Islet of Langerhans (tissue), 1 donor: ENCODE results near the gene ABI1.

Experiments used
- FAIRE-seq: peaks from one replicate; lab custom pipeline; 2011; peaks lifted over from hg19 to GRCh38; lab: Jason Lieb, UNC

The ABI1 gene

GRCh38 chr10:26854524-26854923, 6.2 kb downstream of the ABI1 start:
- no peak for FAIRE-seq

- FAIRE-seq: no peak
Observed at GRCh38 chr10:26844396-26844975, 16.3 kb downstream of the ABI1 start.

- no peak for FAIRE-seq
Observed at GRCh38 chr10:26843736-26844135, 17.0 kb downstream of the ABI1 start.

GRCh38 chr10:26841733-26842317, 18.9 kb downstream of the ABI1 start:
- peak; percentile 9 for FAIRE-seq

- FAIRE-seq: no peak
Observed at GRCh38 chr10:26840938-26841732, 19.6 kb downstream of the ABI1 start.

- FAIRE-seq: no peak
Observed at GRCh38 chr10:26839966-26840627, 20.7 kb downstream of the ABI1 start.

- FAIRE-seq: no peak
Observed at GRCh38 chr10:26837139-26837538, 23.6 kb downstream of the ABI1 start.

GRCh38 chr10:26835025-26835424, 25.7 kb downstream of the ABI1 start:
- no peak for FAIRE-seq

GRCh38 chr10:26832960-26833359, 27.8 kb downstream of the ABI1 start:
- no peak for FAIRE-seq

GRCh38 chr10:26831936-26832335, 28.8 kb downstream of the ABI1 start:
- no peak for FAIRE-seq

- FAIRE-seq: no peak
Observed at GRCh38 chr10:26829810-26830515, 30.8 kb downstream of the ABI1 start.

GRCh38 chr10:26824015-26824690, 36.6 kb downstream of the ABI1 start:
- FAIRE-seq: no peak

- FAIRE-seq: no peak
Observed at GRCh38 chr10:26821699-26822570, 38.8 kb downstream of the ABI1 start.

GRCh38 chr10:26815500-26815899, 45.3 kb downstream of the ABI1 start:
- FAIRE-seq: no peak

GRCh38 chr10:26810435-26811026, 50.2 kb downstream of the ABI1 start:
- FAIRE-seq: no peak

GRCh38 chr10:26809973-26810372, 50.8 kb downstream of the ABI1 start:
- no peak for FAIRE-seq

- FAIRE-seq: no peak
Observed at GRCh38 chr10:26807532-26807931, 53.2 kb downstream of the ABI1 start.

GRCh38 chr10:26806557-26806956, 54.2 kb downstream of the ABI1 start:
- no peak for FAIRE-seq

- FAIRE-seq: no peak
Observed at GRCh38 chr10:26805567-26806245, 55.1 kb downstream of the ABI1 start.
